ENCODE measurements around the gene MADD. TPM values are rescaled to one million over a fixed set of nuclear protein-coding genes. Genes with fewer than 3 reads are reported as not detected.

MADD gene
- total and polyA plus RNA-seq, 2 donors (not counting 1 experiment from before 2014, with no cell fraction given), result 56.8 to 108 TPM

- Histone ChIP-seq H2AFZ (ENCODE audit: insufficient read depth, low read depth, low read length, poor library complexity, severe bottlenecking) (no peak overlapping the region), H3K36me3 (replicated peaks in 1 of 2; ENCODE audit: control extremely low read depth in 1 of 2, control insufficient read depth in 1 of 2, extremely low read depth in 1 of 2, insufficient read depth in 2 of 2, low read length in 1 of 2) (peaks cover 8 to 64% of the 10 kb centered on the region in 2 experiments), H3K27me3 (replicated peaks in 1 of 4; ENCODE audit: control extremely low read depth in 1 of 4, control insufficient read depth in 3 of 4, insufficient read depth in 4 of 4, low read length in 3 of 4) (no peaks in the 10 kb centered on the region), H3K4me1 (ENCODE audit: control insufficient read depth in 2 of 2, insufficient read depth in 2 of 2, low read length in 2 of 2) (no peaks in the 10 kb centered on the region), H3K79me2 (ENCODE audit: control insufficient read depth, insufficient read depth, low read length) (peaks cover 3% of the 10 kb centered on the region), H3K4me3 (ENCODE audit: control extremely low read depth in 1 of 5, extremely low read depth in 1 of 5, insufficient read depth in 1 of 5, low read depth in 2 of 5, low read length in 4 of 5) (no peak overlapping the region), H3K4me2 (replicated peaks; ENCODE audit: low read depth, low read length, poor library complexity, severe bottlenecking) (no peak overlapping the region), H3K27ac (ENCODE audit: low read length in 2 of 2) (no peak overlapping the region), H3K9me3 (ENCODE audit: control extremely low read depth in 1 of 3, control insufficient read depth in 2 of 3, insufficient read depth in 1 of 3, low read length in 2 of 3) (peaks cover 0 to 4% (median 0%) of the 10 kb centered on the region in 3 donors), H3K9ac (ENCODE audit: low read length) (no peak overlapping the region), H4K20me1 (ENCODE audit: control insufficient read depth, insufficient read depth, low read length, poor library complexity, severe bottlenecking) (no peaks in the 10 kb centered on the region)
- no peak for DNase-seq
- no peak for TF ChIP-seq CTCF (IDR thresholded peaks at IDR 0.05)
- TF ChIP-seq EZH2 (IDR thresholded peaks at IDR 0.05; ENCODE audit: borderline replicate concordance, insufficient read depth, low read depth, low read length, poor library complexity, severe bottlenecking), result no peak
- no peak overlapping the region for H3K27ac Mint-ChIP-seq
- ChIA-PET POLR2A (interaction anchor here (0.6 kb wide), 1 partner anchor 81 kb away, joined by 5 read pairs; the partner anchor contains the start of gene DDB2), CTCF (interaction anchor here (1.3 kb wide), 1 partner anchor 118 kb away, joined by 3 read pairs; no protein-coding TSS in a partner anchor)
- no peak overlapping the region for H3K4me3 Mint-ChIP-seq
- H3K9me3 Mint-ChIP-seq (ENCODE audit: insufficient read depth), result no peaks in the 10 kb centered on the region
- ATAC-seq (ENCODE audit: low read depth), result no peak
- H3K27me3 Mint-ChIP-seq, result no peaks in the 10 kb centered on the region
- intact Hi-C loops (cut with micrococcal nuclease), result no loop called here
- H3K4me1 Mint-ChIP-seq, result no peaks in the 10 kb centered on the region
- WGBS (ENCODE audit: insufficient coverage), result 100% methylated on average over 3 of the region's 4 CpGs
Measured at GRCh38 chr11:47296045-47296444, 26.1 kb downstream of the MADD start.

DNA sequence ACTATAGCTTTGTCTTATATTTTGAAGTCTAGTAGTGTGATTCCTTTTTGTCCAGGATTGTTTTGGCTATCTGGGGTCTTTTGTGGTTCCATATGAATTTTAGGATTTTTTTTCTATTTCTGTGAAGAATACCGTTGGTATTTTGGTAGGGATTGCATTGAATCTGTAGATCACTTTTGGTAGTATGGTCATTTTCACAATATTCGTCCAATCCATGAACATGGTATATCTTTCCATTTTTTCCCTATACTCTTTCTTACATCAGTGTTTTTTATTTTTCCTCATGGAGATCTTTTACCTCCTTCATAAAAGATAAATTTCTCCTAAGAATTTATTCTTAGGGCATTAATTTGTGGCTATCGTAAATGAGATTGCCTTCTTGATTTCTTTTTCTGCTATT, 29.1 kb downstream of the MADD start:
- Histone ChIP-seq H3K27ac (ENCODE audit: low read length in 2 of 2) (no peak overlapping the region), H3K27me3 (replicated peaks in 1 of 4; ENCODE audit: control extremely low read depth in 1 of 4, control insufficient read depth in 3 of 4, insufficient read depth in 4 of 4, low read length in 3 of 4) (no peaks in the 10 kb centered on the region), H4K20me1 (ENCODE audit: control insufficient read depth, insufficient read depth, low read length, poor library complexity, severe bottlenecking) (no peaks in the 10 kb centered on the region), H3K9me3 (ENCODE audit: control extremely low read depth in 1 of 3, control insufficient read depth in 2 of 3, insufficient read depth in 1 of 3, low read length in 2 of 3) (peaks cover 2 to 18% (median 5%) of the 10 kb centered on the region in 3 donors), H3K4me2 (replicated peaks; ENCODE audit: low read depth, low read length, poor library complexity, severe bottlenecking) (no peak overlapping the region), H3K36me3 (replicated peaks in 1 of 2; ENCODE audit: control extremely low read depth in 1 of 2, control insufficient read depth in 1 of 2, extremely low read depth in 1 of 2, insufficient read depth in 2 of 2, low read length in 1 of 2) (peaks cover 12 to 55% of the 10 kb centered on the region in 2 experiments), H3K4me1 (ENCODE audit: control insufficient read depth in 2 of 2, insufficient read depth in 2 of 2, low read length in 2 of 2) (no peaks in the 10 kb centered on the region), H2AFZ (ENCODE audit: insufficient read depth, low read depth, low read length, poor library complexity, severe bottlenecking) (no peak overlapping the region), H3K4me3 (ENCODE audit: control extremely low read depth in 1 of 5, extremely low read depth in 1 of 5, insufficient read depth in 1 of 5, low read depth in 2 of 5, low read length in 4 of 5) (no peak overlapping the region), H3K9ac (ENCODE audit: low read length) (no peak overlapping the region), H3K79me2 (ENCODE audit: control insufficient read depth, insufficient read depth, low read length) (peaks cover 12% of the 10 kb centered on the region)
- no peak overlapping the region for H3K4me3 Mint-ChIP-seq
- H3K9me3 Mint-ChIP-seq (ENCODE audit: insufficient read depth), result peaks cover 6% of the 10 kb centered on the region
- DNase-seq (no peak), ATAC-seq (ENCODE audit: low read depth) (no peak)
- H3K27me3 Mint-ChIP-seq, result no peaks in the 10 kb centered on the region
- no peak overlapping the region for H3K27ac Mint-ChIP-seq
- CTCF ChIA-PET, result no interaction called here
- no CpG with 5 or more reads among the region's 3 CpGs for WGBS (ENCODE audit: insufficient coverage)
- intact Hi-C loops (cut with micrococcal nuclease), result no loop called here
- no peaks in the 10 kb centered on the region for H3K4me1 Mint-ChIP-seq
- TF ChIP-seq EZH2 (IDR thresholded peaks at IDR 0.05; ENCODE audit: borderline replicate concordance, insufficient read depth, low read depth, low read length, poor library complexity, severe bottlenecking) (no peak), CTCF (IDR thresholded peaks at IDR 0.05) (no peak)
- POLR2A ChIA-PET, result no interaction called here

Measured in B cell (primary cell).